Activated naive CD4-positive, alpha-beta T cell treated with anti-CD3 and anti-CD28 coated beads, Interleukin-2, amount 50 U/mL, for 16 hours (primary cell): ENCODE results near the gene SYTL4.

ENCODE experiments used
- DNase-seq: peaks from one replicate; pipeline ENCODE4 v3.0.0-alpha.2; 2020

Gene SYTL4

GRCh38 chrX:100687128-100687527 is 44.8 kb downstream of the SYTL4 start:
- peak; percentile 11 for DNase-seq

- DNase-seq, result no peak
These were observed 46.0 kb downstream of the SYTL4 start for GRCh38 chrX:100685997-100686305.

GRCh38 chrX:100685284-100685996 is 46.5 kb downstream of the SYTL4 start:
- DNase-seq, result peak; percentile 47

GRCh38 chrX:100682939-100683338 is 49.0 kb downstream of the SYTL4 start:
- DNase-seq, result no peak

GRCh38 chrX:100681599-100681998 is 50.3 kb downstream of the SYTL4 start:
- DNase-seq, result no peak

- no peak for DNase-seq
These were observed 51.2 kb downstream of the SYTL4 start for GRCh38 chrX:100680756-100681155.

GRCh38 chrX:100677611-100678181 is 54.2 kb downstream of the SYTL4 start:
- DNase-seq, result no peak

GRCh38 chrX:100674705-100675104 is 57.2 kb downstream of the SYTL4 start:
- no peak for DNase-seq

GRCh38 chrX:100673397-100673953 is 58.4 kb downstream of the SYTL4 start:
- DNase-seq, result no peak

GRCh38 chrX:100672966-100673365 is 59.0 kb downstream of the SYTL4 start:
- no peak for DNase-seq

- DNase-seq, result no peak
These were observed 68.3 kb downstream of the SYTL4 start for GRCh38 chrX:100663642-100664041.

- DNase-seq, result no peak
These were observed 69.1 kb downstream of the SYTL4 start for GRCh38 chrX:100662796-100663195.

- DNase-seq, result no peak
These were observed 69.8 kb downstream of the SYTL4 start for GRCh38 chrX:100662170-100662569.

- DNase-seq, result no peak
These were observed 72.3 kb downstream of the SYTL4 start for GRCh38 chrX:100659431-100660137.

- DNase-seq, result no peak
These were observed 73.0 kb downstream of the SYTL4 start for GRCh38 chrX:100658941-100659381.

GRCh38 chrX:100654261-100654660 is 77.7 kb downstream of the SYTL4 start:
- no peak for DNase-seq

GRCh38 chrX:100652266-100652665 is 79.7 kb downstream of the SYTL4 start:
- no peak for DNase-seq

- no peak for DNase-seq
These were observed 81.1 kb downstream of the SYTL4 start for GRCh38 chrX:100650841-100651240.

- no peak for DNase-seq
These were observed 82.2 kb downstream of the SYTL4 start for GRCh38 chrX:100649550-100650356.

GRCh38 chrX:100648458-100649417 is 83.2 kb downstream of the SYTL4 start:
- no peak for DNase-seq

- no peak for DNase-seq
These were observed 84.2 kb downstream of the SYTL4 start for GRCh38 chrX:100647739-100648138.

- no peak for DNase-seq
These were observed 84.8 kb downstream of the SYTL4 start for GRCh38 chrX:100647095-100647494.
